CD4-positive, alpha-beta memory T cell (primary cell): ENCODE measurements around the gene TPBGL. TPM values are rescaled to one million over a fixed set of nuclear protein-coding genes. Genes with fewer than 3 reads are reported as not detected.

Experiments
- CTCF ChIA-PET: fragments of 350-600 bp; sonication (Branson Sonifier 250); formaldehyde crosslinking; loops from one replicate; lab custom pipeline; 2021; ENCODE audit warnings: inconsistent platforms; ENCODE audit not compliant: partially characterized antibody; lab: Charles Lee
- POLR2A ChIA-PET: fragments of 350-600 bp; sonication (Branson Sonifier 250); formaldehyde crosslinking; loops from one replicate; lab custom pipeline; 2021; ENCODE audit not compliant: partially characterized antibody; lab: Charles Lee
- DNase-seq, 5 donors: peaks; one replicate each; pipeline versions ENCODE4 v3.0.0 to v3.0.0-alpha.2; 2020 to 2022; ENCODE audit warnings: mixed read lengths in 1 of 5
- H3K27ac ChIP-seq: one replicate; pipeline ENCODE4 v1.7.0; 2013; ENCODE audit warnings: low read depth, low read length
- H3K27me3 ChIP-seq: 2 replicates; pipeline ENCODE4 v1.7.0; 2013; ENCODE audit warnings: mild to moderate bottlenecking, low read length, moderate library complexity; ENCODE audit not compliant: insufficient read depth
- H3K36me3 ChIP-seq: 2 replicates; pipeline ENCODE4 v1.7.0; 2013; ENCODE audit warnings: mild to moderate bottlenecking, low read length, moderate library complexity; ENCODE audit not compliant: insufficient read depth
- H3K4me1 ChIP-seq: 2 replicates; pipeline ENCODE4 v1.7.0; 2013; ENCODE audit warnings: mild to moderate bottlenecking, low read length, moderate library complexity; ENCODE audit not compliant: insufficient read depth
- H3K4me3 ChIP-seq, 2 donors: one replicate each; pipeline ENCODE4 v1.7.0; 2013; ENCODE audit warnings: low read length in 2 of 2, mild to moderate bottlenecking in 1 of 2
- H3K9me3 ChIP-seq, 2 donors: one replicate each; pipeline ENCODE4 v1.7.0; 2013; ENCODE audit warnings: low read length in 2 of 2, control low read depth in 1 of 2; ENCODE audit not compliant: control insufficient read depth in 1 of 2
- H3K27ac Mint-ChIP-seq, 7 donors: one replicate each; pipeline ENCODE4 v1.8.0; 2020 to 2021; ENCODE audit warnings: mixed read lengths in 7 of 7, mild to moderate bottlenecking in 6 of 7, inconsistent platforms in 3 of 7, moderate library complexity in 3 of 7
- H3K27me3 Mint-ChIP-seq, 2 donors: one replicate each; pipeline ENCODE4 v1.8.0; 2020 to 2021; ENCODE audit warnings: mixed read lengths in 2 of 2
- H3K36me3 Mint-ChIP-seq, 2 donors: one replicate each; pipeline ENCODE4 v1.8.0; 2020 to 2021; ENCODE audit warnings: mixed read lengths in 2 of 2, inconsistent platforms in 1 of 2, mild to moderate bottlenecking in 1 of 2
- H3K4me1 Mint-ChIP-seq, 4 donors: one replicate each; pipeline ENCODE4 v1.8.0; 2020 to 2021; ENCODE audit warnings: mixed read lengths in 4 of 4, mild to moderate bottlenecking in 1 of 4
- H3K4me3 Mint-ChIP-seq, 8 donors: one replicate each; pipeline ENCODE4 v1.8.0; 2020 to 2021; ENCODE audit warnings: mixed read lengths in 8 of 8, mild to moderate bottlenecking in 7 of 8, moderate library complexity in 6 of 8, inconsistent platforms in 3 of 8
- H3K9me3 Mint-ChIP-seq, 8 donors: one replicate each; pipeline ENCODE4 v1.8.0; 2020 to 2021; ENCODE audit warnings: mixed read lengths in 8 of 8, mild to moderate bottlenecking in 5 of 8, inconsistent platforms in 3 of 8, moderate library complexity in 1 of 8
- intact Hi-C: fragments of 100-400 bp; cut with micrococcal nuclease; formaldehyde crosslinking; loops from one replicate; pipeline ENCODE4 v1.15.1; 2023
- polyA plus RNA-seq, 2 donors: library from polyadenylated mRNA; unstranded; fragments of 300-500 nt; fragmentation: Illumina TruSeq; gene quantifications; one replicate each; pipeline ENCODE4 v1.2.3, GENCODE V29; 2021
- total RNA-seq, 2 experiments: library from RNA; stranded (reverse); gene quantifications; one replicate each; pipeline ENCODE4 v1.2.3, GENCODE V29; 2021

TPBGL gene
- total and polyA plus RNA-seq, 4 experiments from 2014 or later = 0.10 to 0.30 (median 0.18) TPM

DNA sequence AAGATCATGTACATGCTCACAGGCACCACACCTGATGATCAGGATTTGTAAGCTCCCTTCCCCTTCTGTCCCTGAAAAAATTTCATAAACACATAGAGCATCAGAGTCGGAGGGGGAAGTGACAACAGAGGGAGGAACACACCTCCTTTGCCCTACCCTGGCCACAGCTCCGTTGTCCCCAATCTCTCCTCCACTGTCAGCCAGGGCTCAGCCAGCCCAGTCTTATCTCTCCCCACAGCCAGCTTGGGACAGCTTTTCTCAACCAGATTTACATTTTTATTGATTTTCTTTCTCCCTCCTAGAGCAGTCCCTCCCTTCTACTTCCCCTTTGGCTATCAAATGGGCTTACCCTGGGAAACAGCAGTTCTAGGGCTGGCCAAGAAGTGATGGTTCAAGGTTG lies 32.1 kb upstream of the TPBGL start:
- DNase-seq = no peak
- no peaks in the 10 kb centered on the region for H3K36me3 ChIP-seq
- no peaks in the 10 kb centered on the region for H3K4me1 ChIP-seq
- Mint-ChIP-seq H3K27me3 (peaks cover 3 to 19% of the 10 kb centered on the region in 2 donors), H3K9me3 (no peaks in the 10 kb centered on the region), H3K4me1 (no peaks in the 10 kb centered on the region), H3K27ac (no peak overlapping the region), H3K36me3 (no peaks in the 10 kb centered on the region), H3K4me3 (no peak overlapping the region)
- H3K27me3 ChIP-seq = no peaks in the 10 kb centered on the region
- no peak overlapping the region for H3K4me3 ChIP-seq
- intact Hi-C loops = no loop called here
- no peak overlapping the region for H3K27ac ChIP-seq
- no peaks in the 10 kb centered on the region for H3K9me3 ChIP-seq
- POLR2A ChIA-PET = no interaction called here
- CTCF ChIA-PET = interaction anchor here (1.3 to 15.9 kb wide), 4 partner anchors 23 to 65 kb away, joined by 4 to 560 read pairs (median 18); partner anchors contain the start of gene SLCO2B1

DNA sequence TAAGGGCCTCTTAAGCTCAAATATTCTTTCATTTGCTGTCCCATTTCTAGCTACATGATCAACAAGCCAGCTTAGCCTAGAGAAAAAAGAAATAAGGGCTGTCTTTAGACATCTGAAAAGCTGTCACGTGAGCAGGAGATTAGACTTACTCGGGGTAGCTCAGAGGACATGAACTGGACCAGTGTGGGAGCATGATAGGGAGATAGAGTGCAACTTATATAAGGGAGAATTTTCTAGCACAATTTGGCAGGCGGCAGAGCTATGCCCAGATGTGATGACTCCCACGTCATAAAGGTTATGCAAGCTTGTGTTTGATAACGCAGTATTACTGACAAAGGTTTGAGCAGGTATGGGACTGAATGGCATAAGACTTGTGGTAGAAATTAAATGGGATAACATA lies 28.2 kb upstream of the TPBGL start:
- intact Hi-C loops = no loop called here
- ChIA-PET CTCF (interaction anchor here (0.7 to 15.9 kb wide), 5 partner anchors 7 to 68 kb away, joined by 3 to 560 read pairs (median 3); partner anchors contain the start of gene SLCO2B1), POLR2A (no interaction called here)
- no peaks in the 10 kb centered on the region for H3K4me1 Mint-ChIP-seq
- Histone ChIP-seq H3K9me3 (no peaks in the 10 kb centered on the region), H3K36me3 (no peaks in the 10 kb centered on the region), H3K4me1 (no peaks in the 10 kb centered on the region), H3K27me3 (no peaks in the 10 kb centered on the region), H3K4me3 (no peak overlapping the region), H3K27ac (no peak overlapping the region)
- no peaks in the 10 kb centered on the region for H3K36me3 Mint-ChIP-seq
- H3K4me3 Mint-ChIP-seq = no peak overlapping the region
- peaks cover 0 to 5% (median 0%) of the 10 kb centered on the region in 8 donors for H3K9me3 Mint-ChIP-seq
- no peak overlapping the region for H3K27ac Mint-ChIP-seq
- peaks cover 7 to 28% of the 10 kb centered on the region in 2 donors for H3K27me3 Mint-ChIP-seq
- DNase-seq = no peak

DNA sequence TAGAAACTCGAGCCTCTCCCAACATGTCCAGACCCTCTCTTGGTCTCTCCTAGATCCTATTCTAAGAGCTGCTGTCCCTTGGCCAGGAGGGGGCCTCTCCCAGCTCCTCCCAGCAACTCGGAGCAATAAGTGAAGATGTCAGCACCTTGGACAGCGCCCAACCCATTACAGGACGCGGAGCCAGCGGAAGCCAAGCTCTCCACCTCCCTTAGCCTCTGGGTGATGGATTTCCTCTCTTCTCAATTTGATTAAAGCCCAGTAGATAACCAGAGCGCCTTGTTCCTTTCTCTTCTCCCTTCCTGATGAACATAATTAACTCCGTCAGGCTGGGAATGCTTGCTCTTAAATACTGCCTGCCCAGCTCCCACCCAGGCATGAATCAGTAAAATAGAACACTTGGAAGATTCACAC lies 26.2 kb upstream of the TPBGL start:
- peak; percentile 64 to 75 (median 67) for DNase-seq
- Histone ChIP-seq H3K4me3 (no peak overlapping the region), H3K27me3 (no peaks in the 10 kb centered on the region), H3K36me3 (no peaks in the 10 kb centered on the region), H3K4me1 (no peaks in the 10 kb centered on the region), H3K27ac (no peak overlapping the region), H3K9me3 (no peaks in the 10 kb centered on the region)
- H3K9me3 Mint-ChIP-seq = peaks cover 0 to 5% (median 0%) of the 10 kb centered on the region in 8 donors
- no peaks in the 10 kb centered on the region for H3K4me1 Mint-ChIP-seq
- intact Hi-C loops = no loop called here
- POLR2A ChIA-PET = no interaction called here
- H3K36me3 Mint-ChIP-seq = no peaks in the 10 kb centered on the region
- CTCF ChIA-PET = interaction anchor here (0.8 to 2.0 kb wide), 9 partner anchors 9 to 183 kb away, joined by 3 to 11 read pairs (median 3); no protein-coding TSS in a partner anchor
- no peak overlapping the region for H3K4me3 Mint-ChIP-seq
- peaks cover 9 to 35% of the 10 kb centered on the region in 2 donors for H3K27me3 Mint-ChIP-seq
- H3K27ac Mint-ChIP-seq = no peak overlapping the region

DNA sequence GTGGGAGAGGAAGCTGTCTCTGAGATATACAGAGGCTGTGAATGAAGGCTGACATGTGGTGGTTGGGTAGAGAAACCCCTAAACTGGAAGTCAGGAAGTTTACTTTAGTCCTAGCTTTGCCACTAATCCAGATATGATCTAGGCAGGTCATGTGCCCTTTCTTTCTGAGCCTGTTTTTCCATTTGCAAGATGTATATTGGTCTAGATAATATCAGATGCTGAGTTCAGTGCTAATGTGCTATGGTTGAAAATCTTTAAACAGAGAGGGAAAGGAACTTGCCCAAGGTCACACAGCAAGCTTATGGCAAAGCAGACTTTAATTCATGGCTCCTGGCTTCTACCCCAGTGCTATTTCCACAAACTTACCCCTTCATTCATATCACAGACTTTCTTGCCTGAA lies 25.7 kb upstream of the TPBGL start:
- H3K4me1 Mint-ChIP-seq = no peaks in the 10 kb centered on the region
- intact Hi-C loops = no loop called here
- H3K4me3 ChIP-seq = no peak overlapping the region
- POLR2A ChIA-PET = no interaction called here
- H3K36me3 ChIP-seq = no peaks in the 10 kb centered on the region
- no peak overlapping the region for H3K27ac ChIP-seq
- H3K9me3 Mint-ChIP-seq = peaks cover 0 to 5% (median 0%) of the 10 kb centered on the region in 8 donors
- peaks cover 9 to 35% of the 10 kb centered on the region in 2 donors for H3K27me3 Mint-ChIP-seq
- H3K36me3 Mint-ChIP-seq = no peaks in the 10 kb centered on the region
- no peaks in the 10 kb centered on the region for H3K4me1 ChIP-seq
- CTCF ChIA-PET = interaction anchor here (0.8 to 2.0 kb wide), 9 partner anchors 9 to 184 kb away, joined by 3 to 11 read pairs (median 3); no protein-coding TSS in a partner anchor
- H3K27ac Mint-ChIP-seq = no peak overlapping the region
- H3K4me3 Mint-ChIP-seq = no peak overlapping the region
- no peak for DNase-seq
- H3K27me3 ChIP-seq = no peaks in the 10 kb centered on the region
- no peaks in the 10 kb centered on the region for H3K9me3 ChIP-seq

DNA sequence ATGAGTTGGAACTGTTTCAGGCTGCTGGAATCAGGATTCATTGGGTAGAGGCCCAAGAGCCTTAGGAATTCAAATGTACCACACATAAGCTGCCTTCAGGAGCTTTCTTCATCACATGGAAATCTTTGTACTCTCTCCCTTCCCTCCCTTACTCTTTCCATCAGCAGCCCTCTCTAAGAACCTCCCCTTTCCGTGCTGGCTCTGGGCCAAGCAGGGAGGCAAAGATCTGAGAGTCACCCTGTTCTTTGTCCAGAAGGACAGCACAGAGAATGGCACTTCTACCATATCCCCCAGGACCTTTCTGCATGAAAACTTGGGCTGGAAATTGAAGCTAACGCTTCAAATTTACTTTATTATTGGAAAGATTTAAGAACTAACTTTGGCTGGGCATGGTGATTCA lies 20.7 kb upstream of the TPBGL start:
- DNase-seq = no peak
- H3K9me3 Mint-ChIP-seq = peaks cover 0 to 6% (median 0%) of the 10 kb centered on the region in 8 donors
- H3K27me3 ChIP-seq = no peaks in the 10 kb centered on the region
- no peaks in the 10 kb centered on the region for H3K36me3 Mint-ChIP-seq
- H3K36me3 ChIP-seq = no peaks in the 10 kb centered on the region
- intact Hi-C loops = no loop called here
- H3K4me1 Mint-ChIP-seq = no peaks in the 10 kb centered on the region
- H3K27ac ChIP-seq = no peak overlapping the region
- CTCF ChIA-PET = interaction anchor here (1.3 kb wide), 1 partner anchor 77 kb away, joined by 6 read pairs; no protein-coding TSS in a partner anchor
- H3K27ac Mint-ChIP-seq = no peak overlapping the region
- no peak overlapping the region for H3K4me3 ChIP-seq
- H3K4me1 ChIP-seq = no peaks in the 10 kb centered on the region
- H3K4me3 Mint-ChIP-seq = no peak overlapping the region
- H3K9me3 ChIP-seq = no peaks in the 10 kb centered on the region
- peaks cover 9 to 22% of the 10 kb centered on the region in 2 donors for H3K27me3 Mint-ChIP-seq
- POLR2A ChIA-PET = no interaction called here

DNA sequence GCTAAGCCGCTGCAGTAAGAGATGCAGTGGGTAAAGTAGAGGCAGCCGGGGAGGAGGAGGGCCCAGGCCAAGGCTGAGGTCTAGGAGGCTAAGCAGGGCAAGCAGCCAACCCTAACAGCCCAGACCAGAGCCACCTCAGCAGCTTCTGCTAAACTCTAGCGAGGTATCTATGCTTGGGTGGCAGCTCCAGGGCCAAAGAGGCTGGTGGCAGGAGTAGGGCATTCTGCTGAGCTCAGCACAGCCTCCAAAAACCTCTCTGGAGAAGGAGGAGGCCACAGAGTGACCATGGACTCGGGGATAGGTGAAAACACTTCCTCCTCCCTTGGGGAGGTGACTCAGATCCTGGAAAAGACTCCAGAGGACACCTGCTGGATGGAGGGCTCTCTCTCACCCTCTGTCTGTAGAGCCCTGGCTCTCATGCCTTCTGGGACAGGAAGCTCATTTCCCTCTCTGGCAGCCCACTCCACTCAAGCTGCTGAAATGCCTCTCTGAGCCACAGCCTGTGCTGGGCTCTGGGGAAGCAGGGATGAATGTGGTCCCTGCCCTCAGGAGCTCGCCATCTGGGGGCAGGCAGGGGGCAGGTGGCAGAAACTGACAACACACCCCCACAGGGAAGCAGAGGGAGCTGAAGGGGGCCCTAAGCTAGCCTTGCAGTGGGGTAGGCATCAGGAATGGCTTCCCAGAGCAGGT lies 16.5 kb upstream of the TPBGL start:
- Histone ChIP-seq H3K4me3 (no peak overlapping the region), H3K36me3 (no peaks in the 10 kb centered on the region), H3K9me3 (no peaks in the 10 kb centered on the region), H3K4me1 (no peaks in the 10 kb centered on the region), H3K27me3 (no peaks in the 10 kb centered on the region), H3K27ac (no peak overlapping the region)
- Mint-ChIP-seq H3K27ac (peak overlapping the region in 1 of 7 donors; percentile 56), H3K27me3 (peaks cover 2 to 5% of the 10 kb centered on the region in 2 donors), H3K4me1 (no peaks in the 10 kb centered on the region), H3K36me3 (no peaks in the 10 kb centered on the region), H3K9me3 (peaks cover 0 to 4% (median 0%) of the 10 kb centered on the region in 8 donors), H3K4me3 (no peak overlapping the region)
- ChIA-PET CTCF (interaction anchor here (1.1 kb wide), 2 partner anchors 15 to 83 kb away, joined by 3 read pairs; no protein-coding TSS in a partner anchor), POLR2A (no interaction called here)
- DNase-seq = no peak
- intact Hi-C loops = no loop called here

DNA sequence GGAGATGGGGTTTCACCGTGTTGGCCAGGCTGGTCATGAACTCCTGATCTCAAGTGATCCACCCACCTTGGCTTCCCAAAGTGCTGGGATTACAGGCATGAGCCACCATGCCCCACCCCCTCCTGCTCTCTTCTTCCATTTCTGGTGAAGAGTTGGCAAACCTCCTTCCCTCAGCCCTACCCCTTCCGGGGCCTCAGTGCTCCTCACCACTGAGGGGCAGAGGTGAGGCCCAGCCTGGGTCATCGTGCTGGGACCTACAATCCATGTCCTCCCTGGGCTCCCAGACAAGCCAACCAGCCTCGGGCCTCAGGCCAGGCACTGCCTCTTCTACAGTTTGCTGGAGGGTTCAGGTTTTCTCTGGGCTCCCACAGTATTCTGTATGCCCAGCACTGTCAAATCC lies 14.8 kb upstream of the TPBGL start:
- Mint-ChIP-seq H3K4me1 (no peaks in the 10 kb centered on the region), H3K27ac (no peak overlapping the region), H3K9me3 (peaks cover 0 to 4% (median 0%) of the 10 kb centered on the region in 8 donors), H3K36me3 (peaks cover 0 to 3% of the 10 kb centered on the region in 2 donors), H3K4me3 (no peak overlapping the region), H3K27me3 (peaks cover 2 to 3% of the 10 kb centered on the region in 2 donors)
- Histone ChIP-seq H3K9me3 (no peaks in the 10 kb centered on the region), H3K27ac (no peak overlapping the region), H3K36me3 (no peaks in the 10 kb centered on the region), H3K27me3 (no peaks in the 10 kb centered on the region), H3K4me1 (no peaks in the 10 kb centered on the region), H3K4me3 (no peak overlapping the region)
- DNase-seq = no peak
- POLR2A ChIA-PET = no interaction called here
- intact Hi-C loops = no loop called here
- CTCF ChIA-PET = interaction anchor here (1.0 kb wide), 1 partner anchor 16 kb away, joined by 3 read pairs; no protein-coding TSS in a partner anchor
